ENCODE data around the gene MYLK4. TPM values are rescaled to one million over a fixed set of nuclear protein-coding genes. Genes with fewer than 3 reads are reported as not detected.
A peak's percentile ranks its signal among the peaks of the same experiment; 100 is the strongest.

MYLK4 gene
- total RNA-seq, 2 experiments from 2014 or later, result 0.10 to 0.21 TPM

DNA sequence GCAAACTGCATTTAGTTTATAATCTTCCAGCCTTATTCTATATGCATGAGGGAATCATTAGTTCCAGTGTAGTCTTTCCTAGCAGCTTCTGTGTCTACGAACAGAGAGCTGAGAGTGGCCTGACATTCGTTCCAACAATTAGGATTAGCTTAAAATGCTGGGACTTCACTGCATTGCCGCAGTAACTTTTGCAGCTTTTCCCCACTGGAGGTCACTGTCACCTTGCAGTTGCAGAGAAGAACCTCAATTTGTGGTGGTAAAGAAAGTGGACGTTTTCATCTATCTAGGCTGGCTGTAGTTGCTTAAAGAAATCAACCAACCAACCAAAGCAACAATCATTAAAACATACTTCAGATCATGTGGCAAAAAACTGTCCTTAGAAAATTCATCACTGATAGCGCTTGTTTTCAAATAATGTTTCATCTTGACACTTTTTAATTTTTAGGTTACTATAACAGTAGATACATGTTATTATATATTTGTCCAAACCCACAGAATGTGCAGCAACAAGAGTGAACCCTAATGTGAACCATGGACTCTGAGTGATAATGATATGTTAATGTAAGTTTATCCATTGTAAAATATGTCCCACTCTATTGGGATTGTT, 12.2 kb downstream of the MYLK4 start:
- H3K27ac Mint-ChIP-seq, result no peak overlapping the region
- no peaks in the 10 kb centered on the region for H3K36me3 Mint-ChIP-seq
- peak; percentile 42 for DNase-seq
- H3K9me3 Mint-ChIP-seq, result no peaks in the 10 kb centered on the region
- H3K4me3 Mint-ChIP-seq, result no peak overlapping the region
- no peaks in the 10 kb centered on the region for H3K27me3 Mint-ChIP-seq
- peaks cover 11% of the 10 kb centered on the region for H3K4me1 Mint-ChIP-seq

DNA sequence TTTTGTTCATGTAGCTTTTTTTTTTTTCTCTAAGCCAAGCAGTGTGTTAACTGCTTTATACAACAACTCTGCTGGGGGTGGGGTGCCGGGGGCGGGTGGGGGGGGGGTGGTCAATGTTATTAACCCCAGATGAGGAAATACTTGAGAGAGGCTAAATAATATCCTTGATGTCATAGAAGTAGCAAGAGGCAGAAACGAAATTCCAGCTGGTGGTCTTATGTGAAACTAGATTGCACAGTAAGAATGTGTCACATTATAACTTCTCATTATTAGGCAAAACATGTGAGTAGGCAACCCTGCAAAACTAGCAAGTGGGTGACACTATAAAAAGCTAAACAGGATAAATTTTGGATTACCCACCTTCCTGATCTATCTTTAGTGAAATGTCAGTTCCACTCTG, 12.8 kb downstream of the MYLK4 start:
- Mint-ChIP-seq H3K9me3 (no peaks in the 10 kb centered on the region), H3K27ac (no peak overlapping the region), H3K4me1 (peaks cover 17% of the 10 kb centered on the region), H3K36me3 (no peaks in the 10 kb centered on the region), H3K4me3 (no peak overlapping the region), H3K27me3 (no peaks in the 10 kb centered on the region)
- DNase-seq, result no peak

DNA sequence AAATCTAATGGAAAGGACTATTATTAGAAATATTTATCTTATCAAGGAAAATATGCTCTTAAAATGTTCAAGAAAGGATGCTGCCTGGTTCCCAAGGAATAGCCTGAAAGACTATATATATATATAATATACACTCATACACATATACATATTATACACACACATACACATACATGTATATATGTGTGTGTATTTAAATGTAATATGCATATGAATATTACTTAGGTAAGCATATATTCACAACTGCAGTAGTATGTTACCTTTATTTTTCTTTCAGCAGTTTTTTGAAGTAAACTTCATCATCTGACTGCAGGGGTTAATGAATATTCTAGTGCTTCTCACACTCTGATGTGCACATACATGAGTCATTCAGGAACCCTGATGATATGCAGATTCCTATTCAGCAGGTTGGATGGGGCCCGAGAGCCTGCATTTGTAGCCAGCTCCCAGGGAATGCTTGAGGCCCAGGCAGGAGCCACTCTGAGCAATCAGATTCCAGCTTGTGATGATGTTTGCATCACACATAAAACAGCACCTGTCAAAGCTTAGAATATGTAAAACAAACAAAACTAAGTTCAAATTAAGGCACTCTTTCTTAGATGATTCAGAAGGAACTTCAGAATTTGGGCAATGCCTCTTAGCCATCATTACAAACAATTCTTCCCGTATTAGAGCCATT, 16.1 kb downstream of the MYLK4 start:
- no peak for DNase-seq
- Mint-ChIP-seq H3K4me3 (no peak overlapping the region), H3K27ac (no peak overlapping the region), H3K4me1 (peaks cover 19% of the 10 kb centered on the region), H3K36me3 (no peaks in the 10 kb centered on the region), H3K9me3 (no peaks in the 10 kb centered on the region), H3K27me3 (no peaks in the 10 kb centered on the region)

DNA sequence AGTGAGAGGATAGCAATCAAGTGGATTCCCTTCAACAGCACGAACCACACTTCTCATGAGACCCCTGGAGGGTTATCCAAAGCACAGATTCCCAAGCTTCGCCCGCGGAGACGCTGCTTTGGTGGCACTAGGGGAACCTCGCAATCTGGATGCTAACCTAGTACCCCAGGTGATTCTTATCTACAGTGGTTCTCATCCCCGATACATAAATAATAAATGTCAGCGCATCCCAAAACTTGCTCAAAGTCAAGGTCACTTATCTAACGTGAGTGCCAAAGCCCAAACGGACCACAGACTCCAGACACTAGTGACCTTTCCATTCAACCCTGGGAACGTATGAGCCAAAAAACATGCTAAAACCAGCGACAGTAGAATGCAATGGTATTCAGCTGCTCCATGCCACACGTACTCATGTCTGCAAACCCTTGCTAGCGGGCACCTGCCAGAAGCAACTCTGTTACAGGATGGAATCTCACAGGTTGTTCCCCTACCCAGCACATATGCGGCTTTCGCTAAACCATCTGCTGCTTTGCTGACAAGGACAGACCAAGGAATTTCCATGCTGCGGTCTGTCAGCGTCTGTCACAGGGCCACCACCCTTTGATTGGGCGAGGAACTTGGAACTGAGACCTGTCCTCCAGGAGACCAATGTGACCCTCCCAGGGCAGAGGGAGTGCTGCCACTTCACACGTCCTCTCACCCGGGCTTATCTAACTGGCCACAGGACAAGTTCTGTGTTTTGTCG, 16.8 kb downstream of the MYLK4 start:
- Mint-ChIP-seq H3K27ac (no peak overlapping the region), H3K9me3 (no peaks in the 10 kb centered on the region), H3K27me3 (no peaks in the 10 kb centered on the region), H3K4me1 (peaks cover 15% of the 10 kb centered on the region), H3K4me3 (no peak overlapping the region), H3K36me3 (no peaks in the 10 kb centered on the region)
- DNase-seq, result no peak

DNA sequence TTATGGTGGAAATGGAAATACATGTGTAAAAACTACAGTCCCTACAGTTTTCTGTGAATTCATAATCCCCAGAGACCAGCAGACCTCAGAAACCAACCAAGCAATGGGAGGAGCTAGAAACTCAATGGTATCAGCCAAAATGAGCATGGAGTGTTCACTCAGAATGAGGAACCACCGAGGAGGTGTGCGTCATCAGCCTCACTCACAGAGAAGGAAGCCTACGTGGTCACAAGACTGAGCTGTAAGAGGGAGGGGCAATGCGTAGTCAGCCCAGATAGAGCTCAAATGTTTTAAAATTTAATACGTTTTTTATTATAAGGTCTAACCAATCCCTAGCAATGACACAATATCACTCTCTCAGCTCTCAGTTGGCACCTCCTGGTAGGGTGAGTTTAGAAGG, 17.4 kb downstream of the MYLK4 start:
- H3K4me1 Mint-ChIP-seq, result peaks cover 12% of the 10 kb centered on the region
- no peaks in the 10 kb centered on the region for H3K9me3 Mint-ChIP-seq
- H3K36me3 Mint-ChIP-seq, result no peaks in the 10 kb centered on the region
- peak; percentile 36 for DNase-seq
- no peak overlapping the region for H3K27ac Mint-ChIP-seq
- H3K27me3 Mint-ChIP-seq, result no peaks in the 10 kb centered on the region
- no peak overlapping the region for H3K4me3 Mint-ChIP-seq

DNA sequence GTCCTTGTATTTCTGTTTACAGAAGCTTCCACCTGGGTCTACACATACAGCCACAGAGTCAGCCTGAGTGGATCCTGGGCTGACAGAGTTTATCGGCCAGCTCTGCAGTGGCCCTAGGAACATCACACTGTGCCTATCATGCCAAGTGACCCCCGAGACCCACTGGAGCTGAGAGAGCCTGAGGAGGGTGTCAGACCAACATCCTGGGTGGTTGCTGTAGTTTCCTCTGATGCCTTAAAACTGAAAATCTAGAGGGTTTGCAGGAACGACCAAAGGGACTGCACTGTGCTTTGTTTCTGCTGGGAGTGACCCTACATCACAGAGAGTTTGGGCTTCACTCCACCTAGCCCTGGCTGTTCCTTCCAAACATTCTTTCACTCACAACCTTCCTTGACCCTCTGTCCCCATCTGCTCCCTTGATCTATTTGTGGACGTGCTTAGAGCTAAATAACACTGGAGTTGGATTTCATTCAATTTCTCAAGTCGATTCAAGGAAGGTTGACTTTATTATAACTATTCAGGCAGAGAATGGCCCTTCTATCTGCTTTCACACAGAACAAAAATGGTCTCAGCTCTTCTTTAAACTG, 18.1 kb downstream of the MYLK4 start:
- Mint-ChIP-seq H3K4me1 (peaks cover 9% of the 10 kb centered on the region), H3K4me3 (no peak overlapping the region), H3K9me3 (no peaks in the 10 kb centered on the region), H3K27ac (no peak overlapping the region), H3K27me3 (no peaks in the 10 kb centered on the region), H3K36me3 (no peaks in the 10 kb centered on the region)
- no peak for DNase-seq

DNA sequence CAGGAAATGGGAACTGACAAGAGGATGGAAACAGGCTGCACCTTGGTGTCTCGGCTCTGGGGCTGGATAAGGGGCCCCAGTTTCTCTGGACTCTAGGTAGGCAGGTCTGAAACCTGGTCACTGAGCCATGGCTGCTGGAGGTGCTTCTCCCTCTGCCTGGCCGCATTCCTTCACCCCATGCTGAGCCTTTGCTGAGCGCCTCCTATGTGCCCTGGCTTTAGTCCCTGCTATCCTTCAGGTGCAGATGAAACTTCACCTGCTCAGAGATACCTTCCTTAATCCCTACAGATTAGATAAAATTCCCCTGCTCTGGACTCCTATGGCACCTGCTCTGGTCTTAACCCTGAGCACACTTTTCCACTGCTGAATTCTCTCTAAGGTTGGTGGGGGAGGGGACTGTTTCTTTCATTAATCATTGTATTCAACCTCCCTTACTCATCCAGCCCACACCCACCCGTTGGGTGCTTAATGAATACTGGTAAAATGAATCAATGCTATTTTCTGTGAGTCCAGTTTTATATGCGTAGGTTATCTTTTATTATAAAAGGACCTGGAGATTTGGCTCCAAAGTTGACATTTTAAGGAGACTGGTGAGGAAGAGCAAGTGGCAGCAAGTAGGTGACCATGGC, 19.3 kb downstream of the MYLK4 start:
- Mint-ChIP-seq H3K27ac (no peak overlapping the region), H3K27me3 (no peaks in the 10 kb centered on the region), H3K4me1 (peaks cover 9% of the 10 kb centered on the region), H3K4me3 (no peak overlapping the region), H3K36me3 (no peaks in the 10 kb centered on the region), H3K9me3 (no peaks in the 10 kb centered on the region)
- no peak for DNase-seq

DNA sequence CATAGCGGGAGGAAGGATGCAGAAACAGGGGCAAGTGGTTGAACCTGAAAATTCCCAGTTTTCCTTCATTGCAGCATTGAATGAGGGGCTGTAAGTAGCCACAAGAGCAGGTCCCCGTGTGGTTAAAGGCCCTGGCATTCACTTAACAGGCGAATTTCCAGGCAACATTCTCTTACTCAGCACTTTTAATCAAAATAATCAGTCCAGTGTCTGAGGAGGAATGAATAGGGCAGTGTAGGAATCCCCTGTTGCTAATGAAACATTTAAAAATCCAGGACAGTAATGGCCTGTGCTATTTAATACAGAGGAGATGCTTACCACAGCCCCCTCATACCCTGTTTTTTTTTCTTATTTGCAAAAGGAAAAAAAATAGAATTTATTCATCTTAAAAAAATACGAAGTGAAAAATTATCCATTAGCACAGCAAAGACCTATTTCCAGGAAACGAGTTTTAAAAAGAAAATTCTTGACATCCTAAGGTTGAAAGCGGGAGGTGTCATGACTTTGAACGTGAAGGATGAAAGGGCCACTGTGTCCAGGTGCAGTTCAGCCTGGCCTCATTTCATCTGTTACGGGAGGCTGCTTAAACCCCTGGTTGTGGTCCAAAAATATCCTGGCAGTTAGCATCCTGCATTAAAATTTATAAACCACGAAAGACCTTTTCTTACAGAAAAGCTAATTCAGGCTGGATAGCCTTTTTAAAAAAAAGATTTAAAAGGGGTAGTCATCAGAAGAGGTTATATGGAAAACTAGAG, 20.2 kb downstream of the MYLK4 start:
- peaks cover under 1% of the 10 kb centered on the region for H3K27me3 Mint-ChIP-seq
- no peak overlapping the region for H3K4me3 Mint-ChIP-seq
- peaks cover 9% of the 10 kb centered on the region for H3K4me1 Mint-ChIP-seq
- no peak overlapping the region for H3K27ac Mint-ChIP-seq
- H3K36me3 Mint-ChIP-seq, result no peaks in the 10 kb centered on the region
- DNase-seq, result no peak
- H3K9me3 Mint-ChIP-seq, result no peaks in the 10 kb centered on the region

DNA sequence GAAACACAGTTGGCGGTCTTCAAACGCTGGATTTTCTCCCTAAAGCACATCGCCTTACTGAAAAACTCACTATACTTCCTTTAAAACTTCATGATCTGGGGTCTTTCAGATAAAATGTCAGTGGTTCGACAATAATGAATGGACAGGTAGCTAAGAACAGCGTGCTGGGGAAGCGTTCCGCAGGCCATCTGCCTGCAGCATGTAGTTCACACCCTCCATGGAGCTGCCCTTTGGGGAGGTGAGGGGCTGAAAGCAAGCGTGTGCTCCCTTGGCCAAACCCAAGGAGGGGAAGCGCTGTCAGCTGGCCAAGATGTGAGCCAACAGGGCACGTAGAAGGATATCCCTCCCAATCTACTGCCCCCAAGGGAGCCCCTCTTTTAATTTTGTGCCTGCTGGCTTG, 20.8 kb downstream of the MYLK4 start:
- H3K27me3 Mint-ChIP-seq, result peaks cover 4% of the 10 kb centered on the region
- H3K9me3 Mint-ChIP-seq, result no peaks in the 10 kb centered on the region
- no peaks in the 10 kb centered on the region for H3K36me3 Mint-ChIP-seq
- H3K4me3 Mint-ChIP-seq, result no peak overlapping the region
- no peak overlapping the region for H3K27ac Mint-ChIP-seq
- no peak for DNase-seq
- H3K4me1 Mint-ChIP-seq, result peaks cover 9% of the 10 kb centered on the region

DNA sequence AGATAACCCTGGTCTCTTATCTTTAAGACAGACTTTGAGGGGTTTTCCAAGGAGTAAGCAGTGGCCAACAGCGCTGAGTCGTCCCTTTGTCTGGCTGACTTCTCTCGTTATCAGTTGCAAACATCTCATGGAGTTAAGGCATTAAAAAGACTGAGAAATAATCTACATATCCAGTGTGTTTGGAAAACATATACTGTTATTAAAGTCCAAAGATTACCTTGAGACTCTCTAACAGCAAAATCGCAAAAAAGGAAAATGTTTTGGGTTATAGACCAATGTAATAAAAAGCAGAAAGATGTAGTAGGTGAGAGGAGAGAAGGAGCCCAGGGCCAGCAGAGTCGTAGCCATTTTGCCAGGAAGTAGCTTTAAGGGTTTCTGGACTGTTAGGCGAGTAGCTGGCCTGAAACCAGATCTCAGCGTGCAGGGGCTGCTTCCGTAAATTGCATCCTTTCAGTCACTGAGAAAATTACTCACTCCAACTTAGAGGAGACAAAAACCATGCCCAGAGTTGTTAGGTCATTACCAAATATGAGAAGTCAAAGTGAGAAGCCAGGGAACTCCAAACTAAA, 24.6 kb downstream of the MYLK4 start:
- no peaks in the 10 kb centered on the region for H3K36me3 Mint-ChIP-seq
- no peak for DNase-seq
- H3K4me1 Mint-ChIP-seq, result no peaks in the 10 kb centered on the region
- H3K9me3 Mint-ChIP-seq, result peaks cover 6% of the 10 kb centered on the region
- H3K27ac Mint-ChIP-seq, result no peak overlapping the region
- peaks cover 7% of the 10 kb centered on the region for H3K27me3 Mint-ChIP-seq
- H3K4me3 Mint-ChIP-seq, result no peak overlapping the region

DNA sequence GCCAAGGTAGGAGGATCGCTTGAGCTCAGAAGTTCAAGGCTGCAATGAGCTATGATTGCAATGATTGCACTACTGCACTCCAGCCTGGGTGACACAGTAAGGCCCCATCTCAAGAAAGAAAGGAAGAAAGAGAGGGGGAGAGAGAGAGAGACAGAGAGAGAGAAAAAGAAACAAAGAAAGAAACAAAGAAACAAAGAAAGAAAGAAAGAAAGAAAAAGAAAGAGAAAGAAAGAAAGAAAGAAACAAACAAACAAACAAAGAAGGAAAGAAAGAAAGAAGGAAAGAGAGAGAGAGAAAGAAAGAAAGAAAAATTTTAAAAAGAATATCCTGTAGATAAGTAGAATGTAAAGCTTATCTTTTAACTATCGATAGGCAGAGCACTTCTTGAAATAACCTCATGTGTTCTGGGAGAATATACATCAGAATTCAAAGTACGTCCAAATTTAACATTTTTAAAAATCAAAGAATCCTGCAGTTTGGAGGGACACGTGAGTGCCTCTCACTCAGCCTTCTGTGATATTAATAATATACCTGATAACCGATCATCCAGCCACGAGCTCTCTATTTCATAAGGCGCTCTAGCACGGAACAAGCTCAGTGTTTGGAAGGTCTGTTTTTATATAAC, 25.2 kb downstream of the MYLK4 start:
- no peak for DNase-seq
- H3K27me3 Mint-ChIP-seq, result peaks cover 7% of the 10 kb centered on the region
- H3K9me3 Mint-ChIP-seq, result peaks cover 7% of the 10 kb centered on the region
- H3K4me1 Mint-ChIP-seq, result no peaks in the 10 kb centered on the region
- H3K27ac Mint-ChIP-seq, result no peak overlapping the region
- H3K4me3 Mint-ChIP-seq, result no peak overlapping the region
- peaks cover 1% of the 10 kb centered on the region for H3K36me3 Mint-ChIP-seq

DNA sequence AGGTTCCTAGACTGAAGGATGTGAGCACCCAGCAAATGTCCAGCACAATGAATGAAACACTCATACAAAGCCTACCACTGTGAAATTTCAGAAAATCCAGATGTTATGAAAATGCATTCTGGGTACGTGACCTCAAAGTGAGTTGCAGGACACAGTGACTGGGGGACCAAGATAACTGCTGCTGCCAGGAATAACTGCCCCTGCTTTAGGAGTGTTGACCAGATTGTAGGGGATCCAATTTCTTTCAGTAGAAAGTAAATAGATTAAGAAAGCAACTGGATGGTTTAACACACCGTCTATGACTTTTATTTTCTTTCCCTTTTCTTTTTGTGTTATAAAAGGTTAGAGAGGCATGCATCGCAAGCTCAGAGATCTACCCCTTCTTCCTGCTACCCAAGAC, 29.5 kb downstream of the MYLK4 start:
- Mint-ChIP-seq H3K9me3 (peaks cover 7% of the 10 kb centered on the region), H3K36me3 (peaks cover 4% of the 10 kb centered on the region)

DNA sequence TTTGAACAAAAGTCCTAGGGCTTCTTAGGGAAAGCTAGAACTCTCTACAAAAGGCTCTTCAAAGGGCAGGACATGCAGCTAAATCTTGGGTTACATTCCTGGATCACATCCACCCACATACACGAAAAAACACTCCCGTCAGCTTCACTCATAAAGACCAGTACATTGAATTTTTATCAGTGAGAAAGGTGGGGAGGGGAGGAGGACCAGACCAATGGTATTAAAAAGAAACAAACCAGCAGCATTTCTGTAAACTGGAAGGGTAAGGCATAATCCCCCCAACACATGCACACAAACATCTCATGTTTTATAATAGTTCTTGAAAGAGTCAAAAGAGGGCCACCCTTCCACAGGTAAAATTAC, 31.6 kb downstream of the MYLK4 start:
- Mint-ChIP-seq H3K36me3 (peaks cover 4% of the 10 kb centered on the region), H3K9me3 (peaks cover 7% of the 10 kb centered on the region), H3K4me1 (peaks cover 3% of the 10 kb centered on the region), H3K27me3 (peaks cover 3% of the 10 kb centered on the region), H3K27ac (no peak overlapping the region), H3K4me3 (no peak overlapping the region)
- DNase-seq, result no peak

More for the DNA sequence above, 29.5 kb downstream of the MYLK4 start:
- Mint-ChIP-seq H3K4me3 (no peak overlapping the region), H3K27me3 (peaks cover 7% of the 10 kb centered on the region), H3K27ac (no peak overlapping the region), H3K4me1 (peaks cover 3% of the 10 kb centered on the region)
- DNase-seq, result no peak
